Measurements from ENCODE around the gene SPOCK1. TPM values are rescaled to one million over a fixed set of nuclear protein-coding genes. Genes with fewer than 3 reads are reported as not detected.

The SPOCK1 gene
- total and polyA plus RNA-seq, 5 donors from 2014 or later: 0.27 TPM; not detected in 4

DNA sequence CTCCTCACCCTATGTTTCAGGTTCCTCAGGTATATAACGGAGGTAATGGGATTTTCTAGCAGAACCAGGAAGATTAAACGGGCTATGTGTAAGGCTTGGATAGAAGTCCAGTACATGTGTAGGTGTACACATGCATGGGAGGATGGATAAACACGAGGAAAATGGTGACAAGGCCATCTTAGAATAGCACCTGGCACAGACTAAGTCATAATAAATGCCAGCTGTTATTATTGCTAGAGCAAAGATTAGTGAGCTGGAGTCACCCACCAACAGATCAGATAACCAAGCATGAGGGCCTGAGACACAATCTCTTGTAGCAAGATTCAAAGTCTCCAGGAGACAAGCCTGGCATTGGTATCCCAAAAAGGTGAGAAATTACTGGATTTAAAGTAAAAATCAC, 21.1 kb downstream of the SPOCK1 start:
- Histone ChIP-seq H3K9me3 (ENCODE audit: control insufficient read depth in 2 of 2, low read length in 2 of 2) (no peaks in the 10 kb centered on the region), H3K4me1 (ENCODE audit: control insufficient read depth, insufficient read depth, low read length, poor library complexity, severe bottlenecking) (no peaks in the 10 kb centered on the region), H3K4me3 (ENCODE audit: low read depth, low read length) (no peak overlapping the region), H3K27me3 (ENCODE audit: control insufficient read depth, insufficient read depth, low read length) (no peaks in the 10 kb centered on the region), H3K27ac (ENCODE audit: insufficient read depth, low read length, poor library complexity, severe bottlenecking) (no peak overlapping the region), H3K36me3 (ENCODE audit: control insufficient read depth, insufficient read depth, low read length) (no peaks in the 10 kb centered on the region)
- H3K4me3 Mint-ChIP-seq: no peak overlapping the region
- no peaks in the 10 kb centered on the region for H3K36me3 Mint-ChIP-seq
- no peak overlapping the region for H3K27ac Mint-ChIP-seq
- no peaks in the 10 kb centered on the region for H3K9me3 Mint-ChIP-seq
- no peak for ATAC-seq (ENCODE audit: low read depth in 2 of 2)
- H3K4me1 Mint-ChIP-seq: no peaks in the 10 kb centered on the region
- DNase-seq: no peak
- no peaks in the 10 kb centered on the region for H3K27me3 Mint-ChIP-seq

DNA sequence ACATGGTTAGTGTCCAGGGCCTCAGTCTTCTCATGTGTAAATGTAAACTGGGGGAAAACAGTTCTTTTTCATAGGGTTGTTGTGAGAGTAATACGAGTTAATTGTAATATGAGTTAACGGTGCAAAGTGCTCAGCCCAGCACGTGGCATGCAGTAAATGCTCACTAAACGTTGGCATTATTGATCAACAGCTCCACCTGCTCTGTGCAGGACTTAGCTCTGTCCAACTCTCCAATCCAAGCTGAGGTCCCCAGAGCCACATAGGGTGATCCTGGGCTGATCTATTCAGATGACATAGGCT, 28.3 kb downstream of the SPOCK1 start:
- no peaks in the 10 kb centered on the region for H3K27me3 ChIP-seq (ENCODE audit: control insufficient read depth, insufficient read depth, low read length)
- H3K4me3 ChIP-seq (ENCODE audit: low read depth, low read length): no peak overlapping the region
- Mint-ChIP-seq H3K27ac (no peak overlapping the region), H3K9me3 (peaks cover 0 to 2% (median 0%) of the 10 kb centered on the region in 7 donors), H3K4me1 (no peaks in the 10 kb centered on the region), H3K27me3 (peaks cover 4% of the 10 kb centered on the region), H3K4me3 (no peak overlapping the region), H3K36me3 (no peaks in the 10 kb centered on the region)
- H3K36me3 ChIP-seq (ENCODE audit: control insufficient read depth, insufficient read depth, low read length): no peaks in the 10 kb centered on the region
- no peaks in the 10 kb centered on the region for H3K9me3 ChIP-seq (ENCODE audit: control insufficient read depth in 2 of 2, low read length in 2 of 2)
- no peak overlapping the region for H3K27ac ChIP-seq (ENCODE audit: insufficient read depth, low read length, poor library complexity, severe bottlenecking)
- no peaks in the 10 kb centered on the region for H3K4me1 ChIP-seq (ENCODE audit: control insufficient read depth, insufficient read depth, low read length, poor library complexity, severe bottlenecking)
- DNase-seq (no peak), ATAC-seq (ENCODE audit: low read depth in 2 of 2) (no peak)

- Mint-ChIP-seq H3K9me3 (peaks cover 0 to 2% (median 0%) of the 10 kb centered on the region in 7 donors), H3K27me3 (peaks cover 4% of the 10 kb centered on the region), H3K27ac (no peak overlapping the region), H3K36me3 (no peaks in the 10 kb centered on the region), H3K4me1 (no peaks in the 10 kb centered on the region), H3K4me3 (no peak overlapping the region)
- H3K27me3 ChIP-seq (ENCODE audit: control insufficient read depth, insufficient read depth, low read length): no peaks in the 10 kb centered on the region
- no peak for DNase-seq
- no peak for ATAC-seq (ENCODE audit: low read depth in 2 of 2)
- no peak overlapping the region for H3K27ac ChIP-seq (ENCODE audit: insufficient read depth, low read length, poor library complexity, severe bottlenecking)
- no peak overlapping the region for H3K4me3 ChIP-seq (ENCODE audit: low read depth, low read length)
- no peaks in the 10 kb centered on the region for H3K9me3 ChIP-seq (ENCODE audit: control insufficient read depth in 2 of 2, low read length in 2 of 2)
- H3K36me3 ChIP-seq (ENCODE audit: control insufficient read depth, insufficient read depth, low read length): no peaks in the 10 kb centered on the region
- no peaks in the 10 kb centered on the region for H3K4me1 ChIP-seq (ENCODE audit: control insufficient read depth, insufficient read depth, low read length, poor library complexity, severe bottlenecking)
Measured at GRCh38 chr5:137470111-137470920, 28.8 kb downstream of the SPOCK1 start.

DNA sequence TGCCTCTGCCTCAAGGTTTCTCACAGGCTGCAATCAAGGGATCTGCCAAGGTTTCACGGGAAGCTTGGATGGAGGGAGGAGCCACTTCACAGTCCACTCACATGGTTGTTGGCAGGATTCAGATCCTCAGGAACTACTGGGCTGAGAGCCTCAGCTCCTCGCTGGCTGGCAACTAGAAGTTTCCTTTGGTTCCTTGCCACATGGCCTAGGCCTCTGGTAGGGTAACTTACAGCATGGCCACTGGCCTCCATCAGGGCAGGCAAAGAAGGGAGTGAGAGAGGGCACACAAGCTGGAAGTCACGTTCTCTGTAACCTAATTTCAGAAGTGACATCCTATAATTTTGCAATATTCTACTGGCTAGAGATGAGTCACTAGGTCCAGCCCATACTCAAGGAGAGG, 32.2 kb downstream of the SPOCK1 start:
- Mint-ChIP-seq H3K27me3 (peaks cover 14% of the 10 kb centered on the region), H3K9me3 (peaks cover 0 to 5% (median 0%) of the 10 kb centered on the region in 7 donors), H3K36me3 (no peaks in the 10 kb centered on the region), H3K27ac (no peak overlapping the region), H3K4me3 (no peak overlapping the region), H3K4me1 (no peaks in the 10 kb centered on the region)
- H3K27me3 ChIP-seq (ENCODE audit: control insufficient read depth, insufficient read depth, low read length): no peaks in the 10 kb centered on the region
- H3K9me3 ChIP-seq (ENCODE audit: control insufficient read depth in 2 of 2, low read length in 2 of 2): no peaks in the 10 kb centered on the region
- H3K4me1 ChIP-seq (ENCODE audit: control insufficient read depth, insufficient read depth, low read length, poor library complexity, severe bottlenecking): no peaks in the 10 kb centered on the region
- no peaks in the 10 kb centered on the region for H3K36me3 ChIP-seq (ENCODE audit: control insufficient read depth, insufficient read depth, low read length)
- H3K4me3 ChIP-seq (ENCODE audit: low read depth, low read length): no peak overlapping the region
- DNase-seq: no peak
- no peak overlapping the region for H3K27ac ChIP-seq (ENCODE audit: insufficient read depth, low read length, poor library complexity, severe bottlenecking)
- no peak for ATAC-seq (ENCODE audit: low read depth in 2 of 2)

- H3K27me3 ChIP-seq (ENCODE audit: control insufficient read depth, insufficient read depth, low read length): no peaks in the 10 kb centered on the region
- Mint-ChIP-seq H3K4me1 (no peaks in the 10 kb centered on the region), H3K36me3 (no peaks in the 10 kb centered on the region), H3K27me3 (peaks cover 20% of the 10 kb centered on the region), H3K9me3 (peaks cover 0 to 5% (median 0%) of the 10 kb centered on the region in 7 donors), H3K27ac (no peak overlapping the region), H3K4me3 (no peak overlapping the region)
- H3K4me1 ChIP-seq (ENCODE audit: control insufficient read depth, insufficient read depth, low read length, poor library complexity, severe bottlenecking): no peaks in the 10 kb centered on the region
- H3K4me3 ChIP-seq (ENCODE audit: low read depth, low read length): no peak overlapping the region
- no peak for DNase-seq
- no peak overlapping the region for H3K27ac ChIP-seq (ENCODE audit: insufficient read depth, low read length, poor library complexity, severe bottlenecking)
- H3K36me3 ChIP-seq (ENCODE audit: control insufficient read depth, insufficient read depth, low read length): no peaks in the 10 kb centered on the region
- no peak for ATAC-seq (ENCODE audit: low read depth in 2 of 2)
- no peaks in the 10 kb centered on the region for H3K9me3 ChIP-seq (ENCODE audit: control insufficient read depth in 2 of 2, low read length in 2 of 2)
Measured at GRCh38 chr5:137465930-137466329, 33.2 kb downstream of the SPOCK1 start.

GRCh38 chr5:137462816-137463520, 36.2 kb downstream of the SPOCK1 start:
- DNase-seq (no peak), ATAC-seq (ENCODE audit: low read depth in 2 of 2) (no peak)
- peaks cover 16% of the 10 kb centered on the region for H3K27me3 Mint-ChIP-seq
- Histone ChIP-seq H3K27ac (ENCODE audit: insufficient read depth, low read length, poor library complexity, severe bottlenecking) (no peak overlapping the region), H3K9me3 (ENCODE audit: control insufficient read depth in 2 of 2, low read length in 2 of 2) (no peaks in the 10 kb centered on the region), H3K36me3 (ENCODE audit: control insufficient read depth, insufficient read depth, low read length) (no peaks in the 10 kb centered on the region), H3K4me3 (ENCODE audit: low read depth, low read length) (no peak overlapping the region), H3K4me1 (ENCODE audit: control insufficient read depth, insufficient read depth, low read length, poor library complexity, severe bottlenecking) (no peaks in the 10 kb centered on the region), H3K27me3 (ENCODE audit: control insufficient read depth, insufficient read depth, low read length) (no peaks in the 10 kb centered on the region)
- H3K4me1 Mint-ChIP-seq: no peaks in the 10 kb centered on the region
- peaks cover 0 to 5% (median 0%) of the 10 kb centered on the region in 7 donors for H3K9me3 Mint-ChIP-seq
- no peak overlapping the region for H3K27ac Mint-ChIP-seq
- no peaks in the 10 kb centered on the region for H3K36me3 Mint-ChIP-seq
- H3K4me3 Mint-ChIP-seq: no peak overlapping the region

- Mint-ChIP-seq H3K27ac (no peak overlapping the region), H3K4me1 (no peaks in the 10 kb centered on the region), H3K9me3 (peaks cover 0 to 5% (median 0%) of the 10 kb centered on the region in 7 donors), H3K27me3 (peaks cover 16% of the 10 kb centered on the region), H3K4me3 (no peak overlapping the region), H3K36me3 (no peaks in the 10 kb centered on the region)
- ATAC-seq (ENCODE audit: low read depth in 2 of 2) (no peak), DNase-seq (no peak)
- Histone ChIP-seq H3K27me3 (ENCODE audit: control insufficient read depth, insufficient read depth, low read length) (no peaks in the 10 kb centered on the region), H3K36me3 (ENCODE audit: control insufficient read depth, insufficient read depth, low read length) (no peaks in the 10 kb centered on the region), H3K4me3 (ENCODE audit: low read depth, low read length) (no peak overlapping the region), H3K27ac (ENCODE audit: insufficient read depth, low read length, poor library complexity, severe bottlenecking) (no peak overlapping the region), H3K4me1 (ENCODE audit: control insufficient read depth, insufficient read depth, low read length, poor library complexity, severe bottlenecking) (no peaks in the 10 kb centered on the region), H3K9me3 (ENCODE audit: control insufficient read depth in 2 of 2, low read length in 2 of 2) (no peaks in the 10 kb centered on the region)
Measured at GRCh38 chr5:137462265-137462590, 36.9 kb downstream of the SPOCK1 start.

Data from CD4-positive, CD25-positive, alpha-beta regulatory T cell (primary cell).